GM19324 (cell line): ENCODE measurements around the gene CNTN5.
"Not testable (repeated sequence)": the region's sequence is repeated elsewhere in the genome, so short reads cannot be mapped to it uniquely, and the experiment has no call there.

ENCODE experiments used
- ATAC-seq: cut with Tn5 transposase; IDR thresholded peaks from one replicate; pipeline ENCODE4 v1.9.1; 2021; ENCODE audit warnings: mild to moderate bottlenecking, moderate library complexity; ENCODE audit not compliant: unreplicated experiment, low FRiP score

CNTN5 gene

GRCh38 chr11:99257131-99257530 lies 236.4 kb downstream of the CNTN5 start:
- no peak for ATAC-seq

- no peak for ATAC-seq
Measured at GRCh38 chr11:99260696-99261095, 239.9 kb downstream of the CNTN5 start.

- ATAC-seq = no peak
Measured at GRCh38 chr11:99268886-99269285, 248.1 kb downstream of the CNTN5 start.

GRCh38 chr11:99271527-99271926 lies 250.8 kb downstream of the CNTN5 start:
- ATAC-seq = no peak

- no peak for ATAC-seq
Measured at GRCh38 chr11:99275521-99275920, 254.8 kb downstream of the CNTN5 start.

GRCh38 chr11:99277281-99277680 lies 256.5 kb downstream of the CNTN5 start:
- no peak for ATAC-seq

GRCh38 chr11:99279266-99279665 lies 258.5 kb downstream of the CNTN5 start:
- no peak for ATAC-seq

GRCh38 chr11:99281331-99281730 lies 260.6 kb downstream of the CNTN5 start:
- no peak for ATAC-seq

GRCh38 chr11:99297925-99298324 lies 277.2 kb downstream of the CNTN5 start:
- not testable (repeated sequence) for ATAC-seq

GRCh38 chr11:99307510-99308088 lies 286.9 kb downstream of the CNTN5 start:
- no peak for ATAC-seq

GRCh38 chr11:99311870-99312269 lies 291.1 kb downstream of the CNTN5 start:
- no peak for ATAC-seq

- ATAC-seq = no peak
Measured at GRCh38 chr11:99316776-99317520, 296.2 kb downstream of the CNTN5 start.

GRCh38 chr11:99320769-99321290 lies 300.1 kb downstream of the CNTN5 start:
- ATAC-seq = no peak

- ATAC-seq = no peak
Measured at GRCh38 chr11:99325847-99326246, 305.1 kb downstream of the CNTN5 start.

- ATAC-seq = no peak
Measured at GRCh38 chr11:99327066-99327465, 306.3 kb downstream of the CNTN5 start.

- ATAC-seq = no peak
Measured at GRCh38 chr11:99327527-99327926, 306.8 kb downstream of the CNTN5 start.

- ATAC-seq = no peak
Measured at GRCh38 chr11:99333621-99334020, 312.9 kb downstream of the CNTN5 start.

- no peak for ATAC-seq
Measured at GRCh38 chr11:99343117-99343516, 322.4 kb downstream of the CNTN5 start.

GRCh38 chr11:99349151-99349673 lies 328.5 kb downstream of the CNTN5 start:
- no peak for ATAC-seq

- no peak for ATAC-seq
Measured at GRCh38 chr11:99351624-99352023, 330.9 kb downstream of the CNTN5 start.

- no peak for ATAC-seq
Measured at GRCh38 chr11:99352642-99353041, 331.9 kb downstream of the CNTN5 start.

GRCh38 chr11:99366546-99366945 lies 345.8 kb downstream of the CNTN5 start:
- ATAC-seq = no peak
